Gastrocnemius medialis (tissue), 4 donors: Measurements from ENCODE around the gene CNIH3.

ENCODE experiments used
- POLR2A ChIP-seq, 2 donors: fragments of 450-650 bp; IDR thresholded peaks; one replicate each; pipeline ENCODE4 v1.6.1; 2017; ENCODE audit warnings: antibody characterized with exemption in 2 of 2, mild to moderate bottlenecking in 2 of 2, moderate library complexity in 2 of 2
- TF ChIP-seq, protein P1 (sequence below), 5 experiments: fragments of 450-650 bp in 3 of 5; fragments of 200-600 bp in 2 of 5; sonication (generic) in 2 of 5; IDR thresholded peaks in 4 of 5; conservative IDR thresholded peaks in 1 of 5; 1 replicate in 4 of 5; 2 replicates in 1 of 5; pipeline ENCODE4 v1.5.1; 2016 to 2019; ENCODE audit warnings: antibody characterized with exemption in 5 of 5, mild to moderate bottlenecking in 3 of 5, moderate library complexity in 3 of 5

DNA sequence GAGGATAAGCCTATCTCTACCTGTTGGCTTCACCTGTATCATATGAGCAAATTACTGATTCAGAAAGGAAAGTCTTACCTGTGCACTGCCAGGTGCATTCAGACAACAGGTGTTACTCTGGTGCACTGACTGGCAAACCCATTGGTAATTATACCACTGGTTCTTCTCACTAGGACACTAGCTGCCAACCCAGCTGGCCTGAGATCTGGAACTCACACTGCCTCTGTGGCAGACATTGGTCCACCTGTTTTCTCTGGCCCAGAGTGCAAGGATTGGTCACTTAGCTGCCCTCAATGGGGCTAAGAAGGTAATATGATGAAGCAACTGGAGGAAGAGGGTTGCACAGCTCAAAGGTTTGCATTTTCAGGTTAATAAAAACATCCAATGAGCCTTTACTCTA is 173.2 kb downstream of the CNIH3 start:
- TF ChIP-seq, protein P1, sequence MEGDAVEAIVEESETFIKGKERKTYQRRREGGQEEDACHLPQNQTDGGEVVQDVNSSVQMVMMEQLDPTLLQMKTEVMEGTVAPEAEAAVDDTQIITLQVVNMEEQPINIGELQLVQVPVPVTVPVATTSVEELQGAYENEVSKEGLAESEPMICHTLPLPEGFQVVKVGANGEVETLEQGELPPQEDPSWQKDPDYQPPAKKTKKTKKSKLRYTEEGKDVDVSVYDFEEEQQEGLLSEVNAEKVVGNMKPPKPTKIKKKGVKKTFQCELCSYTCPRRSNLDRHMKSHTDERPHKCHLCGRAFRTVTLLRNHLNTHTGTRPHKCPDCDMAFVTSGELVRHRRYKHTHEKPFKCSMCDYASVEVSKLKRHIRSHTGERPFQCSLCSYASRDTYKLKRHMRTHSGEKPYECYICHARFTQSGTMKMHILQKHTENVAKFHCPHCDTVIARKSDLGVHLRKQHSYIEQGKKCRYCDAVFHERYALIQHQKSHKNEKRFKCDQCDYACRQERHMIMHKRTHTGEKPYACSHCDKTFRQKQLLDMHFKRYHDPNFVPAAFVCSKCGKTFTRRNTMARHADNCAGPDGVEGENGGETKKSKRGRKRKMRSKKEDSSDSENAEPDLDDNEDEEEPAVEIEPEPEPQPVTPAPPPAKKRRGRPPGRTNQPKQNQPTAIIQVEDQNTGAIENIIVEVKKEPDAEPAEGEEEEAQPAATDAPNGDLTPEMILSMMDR (IDR thresholded peaks at IDR 0.05 in 4 of 5, conservative IDR thresholded peaks at IDR 0.05 in 1 of 5): no peak
- no peak for TF ChIP-seq POLR2A (IDR thresholded peaks at IDR 0.05)
